Measurements from ENCODE around the gene PNKP. TPM values are rescaled to one million over a fixed set of nuclear protein-coding genes. Genes with fewer than 3 reads are reported as not detected.

The PNKP gene
- 10 to 100 TPM; 58.8 to 65.9 TPM for total RNA-seq

DNA sequence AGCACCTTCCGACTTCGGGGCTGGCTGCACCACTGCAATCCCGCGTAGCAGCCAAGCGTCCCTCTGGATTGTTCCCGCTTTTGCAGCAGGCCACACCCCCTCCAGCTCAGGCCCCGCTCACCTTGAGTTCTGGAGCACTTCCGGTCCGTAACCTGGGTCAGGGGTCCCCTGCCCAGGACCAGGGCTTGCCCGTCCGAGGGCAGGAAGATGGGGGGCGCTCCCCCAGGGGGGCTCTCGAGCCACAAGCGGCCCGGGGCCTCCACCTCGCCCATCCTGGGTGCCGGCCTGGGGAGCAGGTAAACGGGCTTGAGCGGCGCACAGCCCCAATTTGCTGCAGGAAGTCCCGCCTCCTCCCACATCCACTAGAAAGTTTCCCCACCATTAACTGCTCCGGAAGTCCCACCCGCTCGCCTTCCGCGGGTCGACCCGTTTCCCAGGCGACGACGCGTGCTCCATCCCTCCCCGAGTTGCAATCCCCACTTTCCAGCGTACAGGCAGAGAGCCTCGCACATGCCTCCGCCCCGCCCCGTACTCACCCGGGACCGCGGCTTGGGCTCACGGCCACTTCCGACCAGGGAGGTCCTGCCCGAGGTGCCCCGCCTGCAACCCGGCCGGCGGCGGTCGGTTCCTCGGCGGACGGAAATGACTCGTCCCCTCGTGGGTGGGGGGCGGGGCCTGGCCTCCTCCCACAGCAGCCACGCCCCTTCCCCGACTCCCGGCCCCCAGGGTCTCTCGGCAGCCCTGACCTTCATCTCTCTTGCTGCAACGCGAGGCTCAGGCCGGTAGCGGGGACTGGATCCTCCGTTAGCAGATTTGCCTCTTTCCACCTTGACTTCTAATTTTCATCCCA, at the start of gene PNKP:
Gene PNKP (minus strand): TSS at position 644 of the 850 bp plus-strand sequence. CDS start 372 bp downstream, at position 272.
- H3K4me1 Mint-ChIP-seq (ENCODE audit: low read depth): peaks cover 46% of the 10 kb centered on the region

GRCh38 chr19:49915271-49915670, 47.9 kb upstream of the PNKP start:
- DNase-seq: no peak
- intact Hi-C loops (cut with micrococcal nuclease): no loop called here
- Mint-ChIP-seq H3K4me1 (ENCODE audit: low read depth) (peaks cover 57% of the 10 kb centered on the region), H3K36me3 (ENCODE audit: low read depth) (peaks cover 69% of the 10 kb centered on the region), H3K9me3 (no peaks in the 10 kb centered on the region), H3K27me3 (no peaks in the 10 kb centered on the region), H3K27ac (peak overlapping the region; percentile 60), H3K4me3 (no peak overlapping the region)
- ChIA-PET CTCF (interaction anchor here (1.3 to 1.5 kb wide), 2 partner anchors 25 to 68 kb away, joined by 3 to 4 read pairs; no protein-coding TSS in a partner anchor), POLR2A (interaction anchor here (0.7 to 13.2 kb wide), 2 partner anchors 10 to 43 kb away, joined by 3 to 167 read pairs; partner anchors contain the start of genes ATF5 and NUP62)
- TF ChIP-seq, protein P1, sequence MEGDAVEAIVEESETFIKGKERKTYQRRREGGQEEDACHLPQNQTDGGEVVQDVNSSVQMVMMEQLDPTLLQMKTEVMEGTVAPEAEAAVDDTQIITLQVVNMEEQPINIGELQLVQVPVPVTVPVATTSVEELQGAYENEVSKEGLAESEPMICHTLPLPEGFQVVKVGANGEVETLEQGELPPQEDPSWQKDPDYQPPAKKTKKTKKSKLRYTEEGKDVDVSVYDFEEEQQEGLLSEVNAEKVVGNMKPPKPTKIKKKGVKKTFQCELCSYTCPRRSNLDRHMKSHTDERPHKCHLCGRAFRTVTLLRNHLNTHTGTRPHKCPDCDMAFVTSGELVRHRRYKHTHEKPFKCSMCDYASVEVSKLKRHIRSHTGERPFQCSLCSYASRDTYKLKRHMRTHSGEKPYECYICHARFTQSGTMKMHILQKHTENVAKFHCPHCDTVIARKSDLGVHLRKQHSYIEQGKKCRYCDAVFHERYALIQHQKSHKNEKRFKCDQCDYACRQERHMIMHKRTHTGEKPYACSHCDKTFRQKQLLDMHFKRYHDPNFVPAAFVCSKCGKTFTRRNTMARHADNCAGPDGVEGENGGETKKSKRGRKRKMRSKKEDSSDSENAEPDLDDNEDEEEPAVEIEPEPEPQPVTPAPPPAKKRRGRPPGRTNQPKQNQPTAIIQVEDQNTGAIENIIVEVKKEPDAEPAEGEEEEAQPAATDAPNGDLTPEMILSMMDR (IDR thresholded peaks at IDR 0.05): no peak
- no peak for ATAC-seq

More for the DNA sequence above, at the start of gene PNKP:
- H3K27ac Mint-ChIP-seq: no peak within 1 kb of the TSS
- no peak within 1 kb of the TSS for H3K4me3 Mint-ChIP-seq
- no peaks in the 10 kb centered on the region for H3K9me3 Mint-ChIP-seq
- no peaks in the 10 kb centered on the region for H3K27me3 Mint-ChIP-seq
- intact Hi-C loops (cut with micrococcal nuclease): no loop called here
- ATAC-seq (peak; percentile 46), DNase-seq (peak; percentile 93)
- TF ChIP-seq, protein P1 (IDR thresholded peaks at IDR 0.05): no peak
- peaks cover 33% of the 10 kb centered on the region for H3K36me3 Mint-ChIP-seq (ENCODE audit: low read depth)
- ChIA-PET CTCF (interaction anchor here (1.0 kb wide), 1 partner anchor 63 kb away, joined by 3 read pairs; the partner anchor contains the start of gene NUP62), POLR2A (interaction anchor here (0.8 to 5.9 kb wide), 4 partner anchors 8 to 62 kb away, joined by 3 to 64 read pairs (median 5); partner anchors contain the start of genes ATF5, NUP62 and PTOV1)

GRCh38 chr19:49913720-49914119, 46.3 kb upstream of the PNKP start:
- TF ChIP-seq, protein P1 (IDR thresholded peaks at IDR 0.05): no peak
- Mint-ChIP-seq H3K9me3 (no peaks in the 10 kb centered on the region), H3K4me3 (no peak overlapping the region), H3K36me3 (ENCODE audit: low read depth) (peaks cover 75% of the 10 kb centered on the region), H3K27ac (peak overlapping the region; percentile 88), H3K4me1 (ENCODE audit: low read depth) (peaks cover 60% of the 10 kb centered on the region), H3K27me3 (no peaks in the 10 kb centered on the region)
- ChIA-PET POLR2A (interaction anchor here (0.7 to 13.2 kb wide), 5 partner anchors 9 to 334 kb away, joined by 3 to 167 read pairs (median 6); partner anchors contain the start of genes ATF5, IL4I1, NOSIP and NUP62), CTCF (interaction anchor here (0.6 to 1.8 kb wide), 6 partner anchors 15 to 223 kb away, joined by 3 to 7 read pairs (median 4); partner anchors contain the start of genes ATF5 and NUP62)
- DNase-seq (no peak), ATAC-seq (no peak)
- intact Hi-C loops (cut with micrococcal nuclease): no loop called here

DNA sequence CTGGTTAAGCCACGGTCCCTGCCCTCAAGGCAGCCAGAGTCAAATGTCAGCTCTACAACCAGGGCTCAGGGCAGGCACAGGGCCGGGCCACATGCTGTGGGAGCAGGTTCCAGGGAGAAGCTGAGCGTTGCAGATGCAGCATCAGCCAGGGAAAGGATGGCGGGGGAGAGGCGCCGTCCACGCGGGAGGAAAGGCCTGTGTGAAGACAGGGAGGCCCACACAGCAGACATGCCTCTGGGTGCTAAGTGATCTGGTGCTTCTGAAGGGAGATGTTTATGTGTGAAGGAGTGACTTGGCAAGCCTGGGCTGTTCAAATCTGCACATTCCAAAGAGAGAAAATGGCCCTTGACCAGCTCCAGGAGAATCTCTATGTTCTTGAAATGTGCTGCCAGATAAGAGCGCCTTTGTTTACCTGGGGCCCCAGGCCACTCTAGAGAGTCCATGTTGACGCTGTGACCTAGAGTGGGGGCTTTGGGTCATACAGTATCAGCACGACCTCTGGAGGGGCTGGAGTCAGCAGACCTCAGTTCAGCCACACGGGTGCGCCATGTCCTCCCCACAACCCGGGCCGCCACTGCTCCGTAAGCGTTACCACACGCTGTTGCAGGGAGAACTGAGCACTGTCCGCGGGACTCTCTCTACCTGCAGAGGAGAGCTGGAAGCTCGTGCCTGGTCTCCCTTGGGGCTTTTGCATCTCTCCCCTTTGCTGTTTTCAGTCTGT, 45.7 kb upstream of the PNKP start:
- peaks cover 62% of the 10 kb centered on the region for H3K4me1 Mint-ChIP-seq (ENCODE audit: low read depth)
- CTCF ChIA-PET: interaction anchor here (0.6 to 1.8 kb wide), 5 partner anchors 16 to 223 kb away, joined by 3 to 7 read pairs (median 3); partner anchors contain the start of genes ATF5 and NUP62

More for the DNA sequence above, 45.7 kb upstream of the PNKP start:
- POLR2A ChIA-PET: interaction anchor here (1.1 to 13.2 kb wide), 4 partner anchors 9 to 21 kb away, joined by 4 to 167 read pairs (median 32); partner anchors contain the start of genes ATF5, IL4I1 and NUP62
- Mint-ChIP-seq H3K4me3 (no peak overlapping the region), H3K36me3 (ENCODE audit: low read depth) (peaks cover 74% of the 10 kb centered on the region), H3K27ac (peak overlapping the region; percentile 88), H3K9me3 (no peaks in the 10 kb centered on the region), H3K27me3 (no peaks in the 10 kb centered on the region)
- TF ChIP-seq, protein P1 (IDR thresholded peaks at IDR 0.05): no peak
- intact Hi-C loops (cut with micrococcal nuclease): no loop called here
- ATAC-seq (no peak), DNase-seq (no peak)
